HCT116 (cell line): ENCODE measurements around the gene SMG6.

Source experiments
- CEBPB ChIP-seq: IDR thresholded peaks from 2 replicates; pipeline ENCODE4 v1.6.1; 2012; ENCODE audit warnings: low read depth
- EGR1 ChIP-seq: IDR thresholded peaks from 2 replicates; pipeline ENCODE4 v1.6.1; 2012; ENCODE audit warnings: low read depth
- EZH2 ChIP-seq: fragments of 200-600 bp; sonication (generic); IDR thresholded peaks from 2 replicates; pipeline ENCODE4 v1.6.1; 2017; ENCODE audit warnings: antibody characterized with exemption, mixed run types
- FOSL1 ChIP-seq: IDR thresholded peaks from 2 replicates; pipeline ENCODE4 v1.6.1; 2012; ENCODE audit warnings: low read depth
- POLR2A ChIP-seq: IDR thresholded peaks from 2 replicates; pipeline ENCODE4 v1.7.0; 2011; ENCODE audit warnings: borderline replicate concordance; ENCODE audit not compliant: insufficient read depth, insufficient read length; ENCODE audit errors: extremely low read depth
- POLR2AphosphoS5 ChIP-seq: IDR thresholded peaks from 2 replicates; pipeline ENCODE4 v1.6.1; 2011; ENCODE audit warnings: mild to moderate bottlenecking, low read depth, low read length, moderate library complexity
- RAD21 ChIP-seq: IDR thresholded peaks from 2 replicates; pipeline ENCODE4 v1.6.1; 2012; ENCODE audit warnings: low read depth, mild to moderate bottlenecking
- REST ChIP-seq: IDR thresholded peaks from 2 replicates; pipeline ENCODE4 v1.6.1; 2012; ENCODE audit warnings: low read depth
- SP1 ChIP-seq: IDR thresholded peaks from 2 replicates; pipeline ENCODE4 v1.6.1; 2012; ENCODE audit warnings: low read depth
- ZBTB33 ChIP-seq: IDR thresholded peaks from 2 replicates; pipeline ENCODE4 v1.6.1; 2011; ENCODE audit warnings: mild to moderate bottlenecking, low read length, moderate library complexity; ENCODE audit not compliant: insufficient replicate concordance; ENCODE audit errors: extremely low read depth
- ZNF274 ChIP-seq: fragments of 200-500 bp; sonication (Bioruptor generic); IDR thresholded peaks from 2 replicates; pipeline ENCODE4 v1.6.1; 2014; ENCODE audit warnings: mild to moderate bottlenecking, low read depth, low read length, inconsistent platforms
- TF ChIP-seq, protein P1 (sequence below), 3 experiments: fragments of 200-600 bp in 1 of 3; sonication (generic) in 1 of 3; IDR thresholded peaks in 2 of 3; conservative IDR thresholded peaks in 1 of 3; 2 replicates each; pipeline ENCODE4 v1.5.1; 2012 to 2017; ENCODE audit warnings: low read depth in 2 of 3, low read length in 2 of 3, antibody characterized with exemption in 1 of 3, borderline replicate concordance in 1 of 3, control low read depth in 1 of 3, mild to moderate bottlenecking in 1 of 3, mixed read lengths in 1 of 3, mixed run types in 1 of 3, moderate library complexity in 1 of 3; ENCODE audit not compliant: insufficient read depth in 1 of 3
- TF ChIP-seq, protein P2 (sequence below): IDR thresholded peaks from 2 replicates; pipeline ENCODE4 v1.6.1; 2012

DNA sequence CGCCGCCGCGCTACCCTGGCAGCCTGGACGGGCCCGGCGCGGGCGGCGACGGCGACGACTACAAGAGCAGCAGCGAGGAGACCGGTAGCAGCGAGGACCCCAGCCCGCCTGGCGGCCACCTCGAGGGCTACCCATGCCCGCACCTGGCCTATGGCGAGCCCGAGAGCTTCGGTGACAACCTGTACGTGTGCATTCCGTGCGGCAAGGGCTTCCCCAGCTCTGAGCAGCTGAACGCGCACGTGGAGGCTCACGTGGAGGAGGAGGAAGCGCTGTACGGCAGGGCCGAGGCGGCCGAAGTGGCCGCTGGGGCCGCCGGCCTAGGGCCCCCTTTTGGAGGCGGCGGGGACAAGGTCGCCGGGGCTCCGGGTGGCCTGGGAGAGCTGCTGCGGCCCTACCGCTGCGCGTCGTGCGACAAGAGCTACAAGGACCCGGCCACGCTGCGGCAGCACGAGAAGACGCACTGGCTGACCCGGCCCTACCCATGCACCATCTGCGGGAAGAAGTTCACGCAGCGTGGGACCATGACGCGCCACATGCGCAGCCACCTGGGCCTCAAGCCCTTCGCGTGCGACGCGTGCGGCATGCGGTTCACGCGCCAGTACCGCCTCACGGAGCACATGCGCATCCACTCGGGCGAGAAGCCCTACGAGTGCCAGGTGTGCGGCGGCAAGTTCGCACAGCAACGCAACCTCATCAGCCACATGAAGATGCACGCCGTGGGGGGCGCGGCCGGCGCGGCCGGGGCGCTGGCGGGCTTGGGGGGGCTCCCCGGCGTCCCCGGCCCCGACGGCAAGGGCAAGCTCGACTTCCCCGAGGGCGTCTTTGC lies 245.6 kb downstream of the SMG6 start:
- TF ChIP-seq, protein P1, sequence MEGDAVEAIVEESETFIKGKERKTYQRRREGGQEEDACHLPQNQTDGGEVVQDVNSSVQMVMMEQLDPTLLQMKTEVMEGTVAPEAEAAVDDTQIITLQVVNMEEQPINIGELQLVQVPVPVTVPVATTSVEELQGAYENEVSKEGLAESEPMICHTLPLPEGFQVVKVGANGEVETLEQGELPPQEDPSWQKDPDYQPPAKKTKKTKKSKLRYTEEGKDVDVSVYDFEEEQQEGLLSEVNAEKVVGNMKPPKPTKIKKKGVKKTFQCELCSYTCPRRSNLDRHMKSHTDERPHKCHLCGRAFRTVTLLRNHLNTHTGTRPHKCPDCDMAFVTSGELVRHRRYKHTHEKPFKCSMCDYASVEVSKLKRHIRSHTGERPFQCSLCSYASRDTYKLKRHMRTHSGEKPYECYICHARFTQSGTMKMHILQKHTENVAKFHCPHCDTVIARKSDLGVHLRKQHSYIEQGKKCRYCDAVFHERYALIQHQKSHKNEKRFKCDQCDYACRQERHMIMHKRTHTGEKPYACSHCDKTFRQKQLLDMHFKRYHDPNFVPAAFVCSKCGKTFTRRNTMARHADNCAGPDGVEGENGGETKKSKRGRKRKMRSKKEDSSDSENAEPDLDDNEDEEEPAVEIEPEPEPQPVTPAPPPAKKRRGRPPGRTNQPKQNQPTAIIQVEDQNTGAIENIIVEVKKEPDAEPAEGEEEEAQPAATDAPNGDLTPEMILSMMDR (IDR thresholded peaks at IDR 0.05 in 2 of 3, conservative IDR thresholded peaks at IDR 0.05 in 1 of 3; ENCODE audit: borderline replicate concordance in 1 of 3, insufficient read depth in 1 of 3, low read depth in 2 of 3, low read length in 2 of 3) = no peak
- no peak for TF ChIP-seq REST
- no peak for TF ChIP-seq EGR1
- no peak for TF ChIP-seq ZBTB33
- no peak for TF ChIP-seq CEBPB
- TF ChIP-seq SP1 = no peak
- no peak for TF ChIP-seq EZH2
- no peak for TF ChIP-seq POLR2AphosphoS5
- TF ChIP-seq ZNF274 = no peak
- TF ChIP-seq, protein P2, sequence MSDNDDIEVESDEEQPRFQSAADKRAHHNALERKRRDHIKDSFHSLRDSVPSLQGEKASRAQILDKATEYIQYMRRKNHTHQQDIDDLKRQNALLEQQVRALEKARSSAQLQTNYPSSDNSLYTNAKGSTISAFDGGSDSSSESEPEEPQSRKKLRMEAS = no peak
- no peak for TF ChIP-seq RAD21
- TF ChIP-seq FOSL1 = no peak
- no peak for TF ChIP-seq POLR2A
